KOPT-K1 (cell line): ENCODE data around the gene PNKD.
A peak's percentile ranks its signal among the peaks of the same experiment; 100 is the strongest.

Experiments
- H3K27ac ChIP-seq: fragments of 200-600 bp; sonication (generic); 2 replicates; pipeline ENCODE4 v1.5.1; 2016; ENCODE audit warnings: antibody characterized with exemption, mild to moderate bottlenecking, low read depth, low read length; ENCODE audit not compliant: poor library complexity, severe bottlenecking
- H3K36me3 ChIP-seq: fragments of 200-600 bp; sonication (generic); 2 replicates; pipeline ENCODE4 v1.5.1; 2017; ENCODE audit warnings: antibody characterized with exemption, mild to moderate bottlenecking, low read length, moderate library complexity; ENCODE audit not compliant: insufficient read depth
- H3K9me3 ChIP-seq: fragments of 200-600 bp; sonication (generic); 2 replicates; pipeline ENCODE4 v1.5.1; 2017; ENCODE audit warnings: antibody characterized with exemption, low read length, mild to moderate bottlenecking; ENCODE audit not compliant: insufficient read depth, poor library complexity, severe bottlenecking

Gene PNKD

DNA sequence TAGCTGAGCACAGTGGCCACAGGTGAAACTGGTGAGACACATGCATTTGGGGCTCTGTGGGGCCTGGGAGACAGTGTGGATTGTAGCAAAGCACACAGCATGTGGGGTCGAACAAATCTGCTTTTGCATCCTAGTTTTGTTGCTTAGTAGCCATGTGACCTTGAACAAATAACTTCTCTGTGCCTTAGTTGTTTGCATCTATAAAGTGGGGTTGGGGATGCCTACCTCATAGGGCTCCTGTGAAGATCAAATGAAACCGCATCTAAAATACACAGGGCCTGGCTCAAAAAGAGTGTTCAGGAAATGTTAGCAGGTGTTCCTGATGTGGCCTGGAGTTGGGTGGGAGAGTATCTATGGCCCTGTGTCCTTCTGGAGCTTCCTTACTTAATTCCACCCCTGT lies 56.0 kb downstream of the PNKD start:
- peak overlapping the region; percentile 36 for H3K27ac ChIP-seq
- H3K9me3 ChIP-seq, result no peaks in the 10 kb centered on the region
- H3K36me3 ChIP-seq, result no peaks in the 10 kb centered on the region

DNA sequence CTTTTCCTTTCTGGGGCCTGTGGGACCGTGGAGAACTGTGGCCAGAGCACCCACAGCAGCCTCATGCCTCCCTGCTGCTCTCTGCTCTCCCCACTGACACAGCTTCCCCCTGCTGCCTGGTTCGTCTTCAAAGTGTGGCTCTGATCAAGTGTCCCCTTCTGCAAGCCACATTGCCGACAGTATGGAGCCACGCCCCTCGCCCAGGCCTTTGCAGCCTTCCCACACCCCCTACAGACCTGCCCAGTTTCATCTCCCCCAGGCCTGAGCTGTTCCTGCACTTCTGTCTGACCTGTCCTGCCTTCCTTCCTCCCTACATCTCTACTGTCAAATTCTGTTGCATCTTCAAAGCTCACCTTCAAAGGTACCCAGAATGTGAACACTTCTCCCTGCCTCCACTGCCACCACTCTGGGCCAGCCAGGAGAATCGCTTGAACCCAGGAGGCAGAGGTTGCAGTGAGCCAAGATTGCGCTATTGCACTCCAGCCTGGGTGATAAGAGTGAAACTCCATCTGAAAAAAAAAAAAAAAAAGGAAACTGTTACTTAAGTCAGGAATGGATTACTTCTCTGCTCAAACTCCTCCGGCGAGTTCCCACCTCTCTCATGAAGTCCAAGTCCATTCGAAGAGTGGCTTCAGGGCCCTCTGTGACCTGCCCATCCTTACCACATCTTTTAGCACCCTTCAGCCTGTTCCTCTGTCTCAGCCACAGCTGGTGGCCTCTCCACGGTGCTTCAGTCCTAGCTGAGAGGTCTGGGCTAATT lies 57.3 kb downstream of the PNKD start:
- H3K36me3 ChIP-seq, result no peaks in the 10 kb centered on the region
- H3K27ac ChIP-seq, result no peak overlapping the region
- H3K9me3 ChIP-seq, result no peaks in the 10 kb centered on the region

DNA sequence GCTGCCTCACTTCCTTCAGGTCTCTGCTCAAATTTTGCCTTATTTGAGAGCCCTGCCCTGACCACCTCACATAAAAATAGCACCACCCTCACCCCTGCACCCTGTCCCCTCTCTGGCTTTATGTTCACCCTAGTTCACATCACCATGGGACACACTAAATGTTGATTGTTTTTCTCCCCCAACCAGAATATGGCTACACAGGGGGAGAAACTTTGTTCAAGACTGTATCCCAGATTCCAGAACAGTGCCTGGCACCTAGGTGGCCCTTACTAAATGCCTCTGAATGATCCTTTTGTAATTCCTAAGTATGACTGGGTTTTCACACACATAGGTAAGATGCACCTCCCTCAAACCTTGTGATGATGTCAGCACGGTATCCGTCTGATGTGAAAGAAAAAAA lies 58.0 kb downstream of the PNKD start:
- H3K36me3 ChIP-seq, result no peaks in the 10 kb centered on the region
- no peak overlapping the region for H3K27ac ChIP-seq
- H3K9me3 ChIP-seq, result no peaks in the 10 kb centered on the region

DNA sequence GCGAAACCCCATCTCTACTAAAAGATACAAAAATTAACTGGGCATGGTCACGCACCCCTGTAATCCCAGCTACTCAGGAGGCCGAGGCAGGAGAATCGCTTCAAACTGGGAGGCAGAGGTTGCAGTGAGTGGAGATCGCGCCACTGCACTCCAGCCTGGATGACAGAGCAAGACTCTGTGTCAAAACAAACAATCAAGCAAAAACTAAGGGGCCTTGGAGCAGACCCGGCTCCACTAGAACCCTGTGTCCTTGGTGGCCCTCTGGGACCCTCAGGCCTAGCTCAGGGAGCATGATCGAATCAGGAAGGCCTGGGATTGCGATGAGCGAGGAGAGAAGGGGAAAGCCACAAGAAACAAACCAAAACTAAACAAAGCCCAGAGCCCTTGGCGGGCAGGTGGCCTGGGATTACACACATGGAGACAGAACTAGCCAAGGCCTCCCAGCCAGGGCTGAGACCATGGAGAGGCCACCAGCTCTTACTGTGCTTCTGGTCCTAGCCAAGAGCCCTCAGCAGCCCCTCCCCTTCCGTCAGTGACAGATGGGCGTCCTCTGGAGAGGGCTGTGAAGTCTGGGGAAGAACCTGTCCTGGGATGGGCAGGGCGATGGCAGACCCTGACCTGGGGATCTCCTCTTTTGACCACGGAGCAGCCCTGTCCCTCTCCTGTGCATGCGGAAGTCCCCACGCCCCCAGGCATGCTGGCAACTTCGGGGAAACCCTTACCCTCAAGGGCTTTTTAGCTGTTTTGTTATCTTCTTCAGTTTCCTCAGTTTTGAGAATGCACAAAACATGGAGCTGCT lies 58.9 kb downstream of the PNKD start:
- no peak overlapping the region for H3K27ac ChIP-seq
- H3K9me3 ChIP-seq, result no peaks in the 10 kb centered on the region
- H3K36me3 ChIP-seq, result no peaks in the 10 kb centered on the region

DNA sequence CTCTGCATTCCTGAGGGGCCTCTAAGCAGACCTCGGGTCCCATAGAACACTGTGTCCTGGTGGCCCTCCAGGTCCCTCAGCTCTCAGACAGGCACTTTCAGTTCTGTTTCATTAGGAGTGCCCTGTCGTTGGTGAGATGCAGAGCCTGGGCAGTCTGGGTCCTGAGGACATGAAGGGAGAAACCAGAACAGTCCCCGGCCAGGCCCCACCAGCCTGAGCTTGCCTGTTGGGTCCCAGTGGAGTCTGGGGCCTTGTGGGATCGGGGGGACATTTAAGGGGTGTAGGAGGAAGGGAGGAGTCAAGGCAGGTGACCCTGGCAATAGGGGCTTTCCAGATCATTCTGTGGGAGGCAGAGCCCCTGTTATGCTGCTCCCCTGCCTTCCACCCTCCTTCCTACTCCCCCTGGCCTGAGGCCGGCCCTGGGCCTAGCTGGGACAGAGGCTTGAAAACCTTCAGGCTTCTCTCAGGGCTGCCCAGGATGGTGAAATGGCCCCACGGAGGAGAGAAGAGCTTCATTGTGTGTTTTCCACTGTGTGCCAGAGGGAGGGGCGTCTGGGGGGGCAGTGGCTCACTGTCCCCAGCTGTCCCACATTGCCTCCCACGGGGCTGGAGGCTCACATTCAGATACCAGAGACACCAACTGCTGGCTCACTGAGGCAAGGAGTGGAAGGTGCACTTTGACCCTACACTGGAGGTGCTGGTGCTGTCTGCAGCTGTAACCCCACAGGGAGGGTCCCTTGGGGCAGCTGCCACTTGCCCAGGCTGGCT lies 59.7 kb downstream of the PNKD start:
- Histone ChIP-seq H3K27ac (no peak overlapping the region), H3K9me3 (no peaks in the 10 kb centered on the region), H3K36me3 (no peaks in the 10 kb centered on the region)

DNA sequence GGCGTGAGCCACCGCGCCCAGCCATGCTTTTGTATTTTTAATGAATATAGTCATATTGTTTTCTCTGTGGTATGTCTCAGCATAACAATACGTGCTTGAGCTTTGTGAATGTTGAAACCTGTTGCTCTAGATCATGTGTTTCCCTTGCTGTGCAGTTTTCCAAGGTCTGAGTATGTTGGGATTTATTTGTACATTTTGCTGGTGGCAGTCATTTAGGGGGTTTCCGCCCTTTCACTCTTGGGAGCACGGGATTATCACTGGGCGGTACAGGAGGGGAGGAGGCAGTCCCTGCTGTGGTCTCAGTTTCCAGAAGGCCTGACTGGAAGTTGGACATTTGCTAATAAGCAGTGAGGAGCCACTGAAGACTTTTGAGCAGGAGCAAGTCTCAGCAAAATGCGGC lies 61.4 kb downstream of the PNKD start:
- no peaks in the 10 kb centered on the region for H3K36me3 ChIP-seq
- H3K27ac ChIP-seq, result no peak overlapping the region
- H3K9me3 ChIP-seq, result no peaks in the 10 kb centered on the region

DNA sequence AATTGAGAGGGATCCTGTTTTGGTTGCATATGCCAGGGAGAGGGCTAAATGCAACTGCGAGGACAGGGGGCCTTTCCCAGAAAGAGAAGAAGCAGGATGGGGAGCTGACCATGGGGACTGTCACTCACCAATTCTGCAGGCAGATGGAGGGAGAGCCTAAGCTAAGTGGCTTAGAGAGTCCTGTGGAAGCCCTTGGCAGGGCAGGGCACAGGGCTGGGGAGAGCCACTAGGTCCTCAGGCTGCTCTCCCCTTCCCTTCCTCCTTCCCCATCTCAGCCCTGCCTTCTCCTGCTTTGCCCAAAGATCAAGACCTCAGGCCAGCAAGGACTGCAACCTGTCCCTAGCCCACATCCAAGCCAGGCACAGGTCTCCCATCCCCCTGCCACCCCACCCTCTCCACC lies 62.0 kb downstream of the PNKD start:
- H3K9me3 ChIP-seq, result no peaks in the 10 kb centered on the region
- no peak overlapping the region for H3K27ac ChIP-seq
- H3K36me3 ChIP-seq, result no peaks in the 10 kb centered on the region

DNA sequence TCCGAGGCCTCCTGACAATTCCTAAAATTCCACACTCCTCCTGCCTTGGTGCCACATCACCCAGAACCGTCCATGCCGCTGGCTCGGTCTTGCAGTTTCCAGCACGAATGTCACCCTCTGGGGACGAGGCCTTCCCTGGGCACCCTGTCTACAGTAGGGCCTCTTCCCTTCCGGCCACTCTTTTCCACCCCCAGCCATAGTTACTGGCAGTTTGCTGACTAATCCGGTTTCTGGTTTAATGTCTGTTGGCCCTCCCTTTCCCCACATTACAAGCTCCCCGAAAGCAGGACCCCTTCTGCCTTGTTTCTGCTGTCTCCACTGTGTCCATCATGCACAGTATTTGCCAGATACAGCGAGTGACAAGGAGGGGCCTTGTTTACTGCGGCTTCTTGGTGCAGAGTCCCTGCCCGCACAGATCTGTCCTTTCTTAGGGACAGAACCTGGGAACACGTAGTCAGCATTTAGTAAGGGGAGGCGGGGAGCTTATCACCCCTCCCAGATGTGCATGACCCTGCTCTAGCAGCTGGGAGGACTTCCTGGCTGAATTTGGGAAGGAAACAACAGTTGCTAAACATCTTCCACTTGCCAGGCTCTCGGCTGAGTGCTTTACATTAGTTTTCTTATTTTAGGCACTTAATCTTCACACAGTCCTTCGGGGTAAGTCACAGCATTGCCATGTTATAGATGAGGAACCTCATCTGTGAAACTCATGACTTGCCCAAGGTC lies 62.8 kb downstream of the PNKD start:
- Histone ChIP-seq H3K36me3 (no peaks in the 10 kb centered on the region), H3K9me3 (no peaks in the 10 kb centered on the region), H3K27ac (no peak overlapping the region)

DNA sequence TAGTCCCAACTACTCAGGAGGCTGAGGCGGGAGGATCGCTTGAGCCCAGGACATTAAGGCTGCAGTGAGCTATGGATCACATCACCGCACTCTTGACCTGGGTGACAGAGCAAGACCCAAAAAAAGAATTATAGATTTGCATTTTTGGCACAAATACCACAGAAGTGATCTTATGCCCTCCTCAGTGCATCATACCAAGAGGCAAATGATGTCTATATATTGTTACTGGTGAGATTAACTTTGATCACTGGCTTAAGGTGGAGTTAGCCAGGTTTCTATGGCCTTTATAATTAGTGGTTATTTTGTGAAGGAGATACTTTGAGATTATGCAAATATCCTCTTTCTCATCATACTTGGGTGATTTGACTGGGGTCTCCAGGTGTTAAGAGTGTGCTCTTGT lies 64.2 kb downstream of the PNKD start:
- Histone ChIP-seq H3K9me3 (no peaks in the 10 kb centered on the region), H3K36me3 (no peaks in the 10 kb centered on the region), H3K27ac (no peak overlapping the region)

DNA sequence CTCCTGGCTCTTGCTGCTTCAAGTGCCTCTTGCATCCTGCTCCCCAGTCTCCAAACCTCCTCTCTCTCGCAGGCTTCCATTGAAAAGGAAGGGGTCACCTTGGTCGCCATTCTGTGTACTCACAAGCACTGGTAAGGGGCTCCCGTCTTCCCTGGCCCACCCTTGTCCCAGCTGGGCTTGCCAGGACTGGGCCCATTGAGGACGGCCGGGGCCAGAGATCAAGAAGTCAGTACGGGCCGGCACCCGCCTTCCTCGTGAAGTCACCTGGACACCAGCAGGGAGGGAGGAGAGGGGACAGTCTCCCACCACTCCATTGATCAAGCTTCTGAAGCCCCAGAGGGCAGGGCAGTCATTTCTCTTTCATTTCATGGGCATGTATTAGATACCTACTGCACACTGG lies 70.3 kb downstream of the PNKD start:
- H3K27ac ChIP-seq, result no peak overlapping the region
- H3K9me3 ChIP-seq, result no peaks in the 10 kb centered on the region

DNA sequence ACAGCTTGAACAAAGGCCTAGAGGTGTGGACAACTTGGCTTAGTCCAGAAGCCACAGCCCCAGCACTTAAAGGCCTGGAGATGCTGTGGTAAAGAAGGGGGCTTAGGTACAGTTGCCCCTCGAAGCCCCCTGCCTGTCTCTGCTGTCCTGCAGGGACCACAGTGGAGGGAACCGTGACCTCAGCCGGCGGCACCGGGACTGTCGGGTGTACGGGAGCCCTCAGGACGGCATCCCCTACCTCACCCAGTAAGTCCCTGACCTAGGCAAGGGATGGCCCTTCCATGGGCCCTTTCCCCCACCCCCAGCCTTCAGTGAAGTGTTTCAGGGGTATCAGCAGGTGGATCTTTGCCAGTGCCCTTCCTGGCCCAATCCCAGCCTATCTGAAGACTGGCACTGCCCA lies 71.1 kb downstream of the PNKD start:
- no peaks in the 10 kb centered on the region for H3K36me3 ChIP-seq
- no peaks in the 10 kb centered on the region for H3K9me3 ChIP-seq
- no peak overlapping the region for H3K27ac ChIP-seq

More for the DNA sequence above, 70.3 kb downstream of the PNKD start:
- no peaks in the 10 kb centered on the region for H3K36me3 ChIP-seq

DNA sequence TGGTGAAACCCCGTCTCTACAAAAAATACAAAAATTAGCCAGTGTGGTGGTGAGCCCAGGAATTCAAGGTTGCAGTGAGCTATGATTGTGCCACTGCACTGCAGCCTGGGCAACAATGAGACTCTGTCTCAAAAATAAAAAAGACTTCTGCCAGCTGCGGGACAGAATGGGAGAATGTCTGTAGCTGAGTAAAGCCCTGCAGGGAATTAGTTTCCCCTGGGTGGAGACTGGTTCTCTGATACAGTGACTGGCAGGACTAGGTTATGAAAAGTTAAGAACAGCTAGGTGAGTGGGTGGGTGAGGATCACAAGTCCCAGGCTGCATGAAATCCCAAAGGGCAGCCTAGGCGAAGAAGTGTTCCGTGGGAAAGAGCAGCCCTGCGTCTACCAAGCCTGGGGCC lies 72.5 kb downstream of the PNKD start:
- Histone ChIP-seq H3K27ac (no peak overlapping the region), H3K9me3 (no peaks in the 10 kb centered on the region), H3K36me3 (no peaks in the 10 kb centered on the region)

DNA sequence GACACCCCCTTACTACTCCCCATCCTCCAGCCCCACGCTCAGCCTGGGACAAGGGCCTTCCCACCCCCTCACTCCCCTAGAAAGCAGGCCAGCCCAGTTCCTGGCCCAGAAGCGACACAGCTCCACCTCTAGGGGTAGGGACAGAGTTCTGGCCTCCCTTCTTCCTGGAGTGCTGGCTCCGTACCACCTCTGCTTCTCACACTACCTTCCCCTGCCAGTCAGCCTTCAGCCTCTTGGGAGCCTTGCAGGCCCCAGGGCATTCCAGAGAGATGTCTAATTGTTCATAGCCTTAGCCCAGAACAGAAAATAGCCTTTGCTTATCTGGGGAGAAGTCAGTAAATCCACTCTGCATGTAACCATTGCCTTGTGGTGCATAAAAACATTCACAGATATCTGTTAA lies 73.3 kb downstream of the PNKD start:
- Histone ChIP-seq H3K36me3 (no peaks in the 10 kb centered on the region), H3K9me3 (no peaks in the 10 kb centered on the region), H3K27ac (no peak overlapping the region)

DNA sequence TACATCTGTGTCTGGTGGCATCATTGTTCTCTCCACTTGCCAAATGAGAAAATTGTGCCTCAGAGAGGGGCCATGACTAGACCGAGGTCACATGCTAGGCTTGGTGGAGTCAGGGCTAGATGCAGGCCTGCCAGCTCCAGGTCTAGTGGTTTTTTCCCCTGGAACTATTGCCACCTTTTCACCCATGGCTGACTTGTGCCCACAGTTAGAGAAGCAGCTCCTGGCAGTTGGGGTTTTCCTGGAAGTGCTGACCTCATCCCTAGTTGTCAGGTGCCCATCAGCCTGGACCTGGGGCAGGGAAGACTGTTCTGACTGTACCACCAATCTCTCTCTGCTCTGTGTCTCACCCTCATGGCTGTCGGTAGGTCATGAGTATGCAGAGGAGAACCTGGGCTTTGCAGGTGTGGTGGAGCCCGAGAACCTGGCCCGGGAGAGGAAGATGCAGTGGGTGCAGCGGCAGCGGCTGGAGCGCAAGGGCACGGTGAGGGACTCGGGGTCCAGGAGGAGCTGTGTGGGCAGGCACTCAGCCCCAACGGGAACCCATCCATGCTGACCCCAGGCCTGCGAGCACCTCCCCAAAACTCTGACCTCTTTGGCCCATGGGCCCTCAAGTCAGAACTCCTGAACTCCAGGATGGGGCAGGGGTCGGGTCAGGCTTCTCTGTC lies 73.9 kb downstream of the PNKD start:
- no peaks in the 10 kb centered on the region for H3K36me3 ChIP-seq
- no peaks in the 10 kb centered on the region for H3K9me3 ChIP-seq
- no peak overlapping the region for H3K27ac ChIP-seq
